Natural killer cell (primary cell): ENCODE results near the gene RPRD1B. TPM values are rescaled to one million over a fixed set of nuclear protein-coding genes. Genes with fewer than 3 reads are reported as not detected.

Experiments
- ATAC-seq, 3 donors: fragments of 150-1000 bp in 2 of 3; fragments of 200-7000 bp in 1 of 3; cut with Tn5 transposase; 1 replicate in 1 of 3; 2 replicates in 2 of 3; pipeline ENCODE4 v1.10.0; 2021; ENCODE audit warnings: mild to moderate bottlenecking in 2 of 3, moderate library complexity in 2 of 3
- DNase-seq, 2 donors: peaks; one replicate each; pipeline versions ENCODE4 v3.0.0 to v3.0.0-alpha.2; 2013 to 2021; ENCODE audit warnings: mixed read lengths in 1 of 2
- H3K27ac ChIP-seq: one replicate; pipeline ENCODE4 v1.5.1; 2013; ENCODE audit warnings: mild to moderate bottlenecking, low read length
- H3K27me3 ChIP-seq: one replicate; pipeline ENCODE4 v1.6.1; 2013; ENCODE audit warnings: low read length; ENCODE audit not compliant: control insufficient read depth, insufficient read depth
- H3K36me3 ChIP-seq: one replicate; pipeline ENCODE4 v1.6.1; 2013; ENCODE audit warnings: low read length; ENCODE audit not compliant: control insufficient read depth, insufficient read depth
- H3K4me1 ChIP-seq: one replicate; pipeline ENCODE4 v1.6.1; 2013; ENCODE audit warnings: low read length; ENCODE audit not compliant: control insufficient read depth, insufficient read depth
- H3K4me3 ChIP-seq: one replicate; pipeline ENCODE4 v1.5.1; 2013; ENCODE audit warnings: low read length
- H3K9me3 ChIP-seq: one replicate; pipeline ENCODE4 v1.6.1; 2013; ENCODE audit warnings: low read length; ENCODE audit not compliant: control insufficient read depth, insufficient read depth
- H3K27ac Mint-ChIP-seq, 2 donors: one replicate each; pipeline ENCODE4 v1.8.0; 2022; ENCODE audit warnings: mild to moderate bottlenecking in 2 of 2, mixed read lengths in 2 of 2, moderate library complexity in 1 of 2
- H3K27me3 Mint-ChIP-seq, 2 donors: one replicate each; pipeline ENCODE4 v1.8.0; 2022; ENCODE audit warnings: low read depth in 2 of 2, mixed read lengths in 2 of 2
- H3K36me3 Mint-ChIP-seq: one replicate; pipeline ENCODE4 v1.8.0; 2022; ENCODE audit warnings: mixed read lengths
- H3K4me1 Mint-ChIP-seq, 2 donors: one replicate each; pipeline ENCODE4 v1.8.0; 2022; ENCODE audit warnings: mixed read lengths in 2 of 2
- H3K4me3 Mint-ChIP-seq: one replicate; pipeline ENCODE4 v1.8.0; 2022; ENCODE audit warnings: mild to moderate bottlenecking, moderate library complexity, mixed read lengths
- H3K9me3 Mint-ChIP-seq, 2 donors: one replicate each; pipeline ENCODE4 v1.8.0; 2022; ENCODE audit warnings: mixed read lengths in 2 of 2
- CTCF ChIP-seq: fragments of 200-600 bp; IDR thresholded peaks from one replicate; pipeline ENCODE4 v1.8.0; 2022; ENCODE audit warnings: antibody characterized with exemption
- WGBS: methylation state at CpG from one replicate; pipeline ENCODE4 v1.1.7; 2013; ENCODE audit warnings: missing lambda C conversion rate; ENCODE audit not compliant: insufficient coverage; 5-methylcytosine and 5-hydroxymethylcytosine counted together
- intact Hi-C: fragments of 100-400 bp; cut with micrococcal nuclease; formaldehyde crosslinking; loops from one replicate; pipeline ENCODE4 v1.14.2; 2022
- total RNA-seq, 4 donors: library from RNA; stranded (reverse); fragments of 120-200 nt in 1 of 4; gene quantifications; one replicate each; pipeline versions ENCODE4 v1.2.3 to v1.2.4, GENCODE V29; 2013 to 2022

Gene RPRD1B
- total RNA-seq, 3 donors from 2014 or later (not counting 1 experiment from before 2014, with no cell fraction given), result 75.8 to 87.3 (median 77.6) TPM

GRCh38 chr20:38000293-38000692, 33.3 kb upstream of the RPRD1B start:
- WGBS, result 91% methylated on average over 13 of the region's 13 CpGs

GRCh38 chr20:38001173-38001875, 32.2 kb upstream of the RPRD1B start:
- H3K27ac ChIP-seq, result no peak overlapping the region

More at GRCh38 chr20:38000293-38000692, 33.3 kb upstream of the RPRD1B start:
- no peak overlapping the region for H3K4me3 Mint-ChIP-seq
- DNase-seq (no peak), ATAC-seq (no peak)
- peaks cover 42% of the 10 kb centered on the region for H3K36me3 Mint-ChIP-seq
- H3K27ac ChIP-seq, result no peak overlapping the region
- no peak overlapping the region for H3K4me3 ChIP-seq
- H3K27me3 Mint-ChIP-seq, result no peaks in the 10 kb centered on the region
- H3K4me1 ChIP-seq, result no peaks in the 10 kb centered on the region
- TF ChIP-seq CTCF, result no peak
- no peaks in the 10 kb centered on the region for H3K9me3 Mint-ChIP-seq
- H3K9me3 ChIP-seq, result no peaks in the 10 kb centered on the region
- intact Hi-C loops, result no loop called here
- H3K36me3 ChIP-seq, result peaks cover 88% of the 10 kb centered on the region
- no peaks in the 10 kb centered on the region for H3K4me1 Mint-ChIP-seq
- H3K27ac Mint-ChIP-seq, result no peak overlapping the region
- H3K27me3 ChIP-seq, result no peaks in the 10 kb centered on the region

GRCh38 chr20:38001981-38002380, 31.6 kb upstream of the RPRD1B start:
- H3K4me3 ChIP-seq, result no peak overlapping the region
- H3K4me1 ChIP-seq, result no peaks in the 10 kb centered on the region
- TF ChIP-seq CTCF, result no peak
- H3K9me3 Mint-ChIP-seq, result no peaks in the 10 kb centered on the region
- no peaks in the 10 kb centered on the region for H3K27me3 ChIP-seq
- ATAC-seq (no peak), DNase-seq (peak in 1 of 2 donors; percentile 12)
- intact Hi-C loops, result no loop called here
- peaks cover 79% of the 10 kb centered on the region for H3K36me3 ChIP-seq
- no CpG with 5 or more reads among the region's 4 CpGs for WGBS
- H3K4me3 Mint-ChIP-seq, result no peak overlapping the region
- no peaks in the 10 kb centered on the region for H3K9me3 ChIP-seq
- no peak overlapping the region for H3K27ac ChIP-seq
- H3K4me1 Mint-ChIP-seq, result peaks cover 0 to 6% of the 10 kb centered on the region in 2 donors
- no peak overlapping the region for H3K27ac Mint-ChIP-seq
- no peaks in the 10 kb centered on the region for H3K27me3 Mint-ChIP-seq
- peaks cover 37% of the 10 kb centered on the region for H3K36me3 Mint-ChIP-seq

More at GRCh38 chr20:38001173-38001875, 32.2 kb upstream of the RPRD1B start:
- no peaks in the 10 kb centered on the region for H3K4me1 ChIP-seq
- DNase-seq (no peak), ATAC-seq (no peak)
- peaks cover 0 to under 1% of the 10 kb centered on the region in 2 donors for H3K4me1 Mint-ChIP-seq
- H3K27ac Mint-ChIP-seq, result no peak overlapping the region
- 82% methylated on average over 6 of the region's 6 CpGs for WGBS
- no peaks in the 10 kb centered on the region for H3K27me3 ChIP-seq
- no peaks in the 10 kb centered on the region for H3K9me3 Mint-ChIP-seq
- H3K4me3 Mint-ChIP-seq, result no peak overlapping the region
- no peak overlapping the region for H3K4me3 ChIP-seq
- H3K9me3 ChIP-seq, result no peaks in the 10 kb centered on the region
- intact Hi-C loops, result no loop called here
- no peaks in the 10 kb centered on the region for H3K27me3 Mint-ChIP-seq
- H3K36me3 Mint-ChIP-seq, result peaks cover 42% of the 10 kb centered on the region
- no peak for TF ChIP-seq CTCF
- peaks cover 86% of the 10 kb centered on the region for H3K36me3 ChIP-seq

- no peak for ATAC-seq
- H3K27ac Mint-ChIP-seq, result no peak overlapping the region
- peaks cover 33% of the 10 kb centered on the region for H3K36me3 Mint-ChIP-seq
- H3K9me3 Mint-ChIP-seq, result no peaks in the 10 kb centered on the region
- H3K36me3 ChIP-seq, result peaks cover 75% of the 10 kb centered on the region
- no peaks in the 10 kb centered on the region for H3K27me3 ChIP-seq
- 97% methylated on average over 8 of the region's 8 CpGs for WGBS
- H3K9me3 ChIP-seq, result no peaks in the 10 kb centered on the region
- intact Hi-C loops, result no loop called here
- no peaks in the 10 kb centered on the region for H3K27me3 Mint-ChIP-seq
- H3K4me1 ChIP-seq, result no peaks in the 10 kb centered on the region
- H3K4me1 Mint-ChIP-seq, result peaks cover 0 to 6% of the 10 kb centered on the region in 2 donors
- H3K4me3 Mint-ChIP-seq, result no peak overlapping the region
- H3K27ac ChIP-seq, result no peak overlapping the region
- no peak for DNase-seq
- no peak for TF ChIP-seq CTCF
- H3K4me3 ChIP-seq, result no peak overlapping the region
Measured at GRCh38 chr20:38002422-38002821, 31.1 kb upstream of the RPRD1B start.
